NCI-H510A treated with DMSO at 0.1 percent for 48 hours (cell line): ENCODE measurements around the gene MRGPRG.

Source experiments
- DNase-seq: peaks from one replicate; lab custom pipeline; 2025; lab: John Stamatoyannopoulos, UW

The MRGPRG gene

DNA sequence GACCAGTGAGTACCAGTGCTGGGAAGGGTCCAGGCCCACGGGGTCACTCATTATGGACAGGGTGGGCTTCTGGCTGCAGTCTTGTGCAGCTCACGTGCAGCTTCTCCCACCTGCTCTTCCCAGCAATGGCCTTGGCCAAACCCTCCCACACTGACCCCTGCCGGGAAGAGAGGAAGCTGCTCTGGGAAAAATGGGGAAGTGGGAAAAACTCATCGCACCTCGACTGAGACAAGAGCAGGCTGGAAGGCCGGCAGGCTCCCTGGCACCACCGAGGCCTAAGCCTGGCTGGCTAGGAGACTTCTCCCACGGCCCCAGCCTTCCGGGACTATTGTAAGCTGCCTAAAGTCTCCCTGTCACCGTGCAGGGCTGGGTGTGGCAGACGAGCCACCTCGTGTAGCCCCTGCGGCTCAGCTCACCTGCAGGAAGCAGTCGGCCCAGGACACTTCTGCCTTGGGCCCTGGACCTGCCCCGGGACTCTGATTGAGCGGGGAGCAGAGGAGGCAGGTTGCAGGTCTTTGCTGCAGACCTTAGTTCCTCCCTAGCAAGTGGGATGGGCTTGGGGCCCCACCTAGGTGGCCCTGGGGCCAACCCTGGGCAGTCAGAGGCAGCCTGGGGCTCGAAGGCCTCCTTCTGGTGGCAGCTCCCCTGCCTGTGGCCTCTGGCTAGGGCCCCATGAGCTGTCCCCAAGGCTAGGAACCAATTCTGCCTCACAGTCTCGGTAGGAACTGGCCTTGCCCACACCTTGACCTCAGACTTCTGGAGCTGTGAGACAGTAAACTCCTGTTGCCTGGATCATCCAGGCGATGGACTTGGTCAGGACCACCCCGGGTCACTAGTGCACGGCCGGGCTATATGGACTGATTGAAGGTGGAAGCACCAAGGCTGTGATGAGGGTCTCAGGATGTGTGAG, 23.1 kb downstream of the MRGPRG start:
- DNase-seq, result no peak

- no peak for DNase-seq
Observed at GRCh38 chr11:3194016-3194816, 24.4 kb downstream of the MRGPRG start.

- no peak for DNase-seq
Observed at GRCh38 chr11:3193373-3194015, 25.1 kb downstream of the MRGPRG start.

DNA sequence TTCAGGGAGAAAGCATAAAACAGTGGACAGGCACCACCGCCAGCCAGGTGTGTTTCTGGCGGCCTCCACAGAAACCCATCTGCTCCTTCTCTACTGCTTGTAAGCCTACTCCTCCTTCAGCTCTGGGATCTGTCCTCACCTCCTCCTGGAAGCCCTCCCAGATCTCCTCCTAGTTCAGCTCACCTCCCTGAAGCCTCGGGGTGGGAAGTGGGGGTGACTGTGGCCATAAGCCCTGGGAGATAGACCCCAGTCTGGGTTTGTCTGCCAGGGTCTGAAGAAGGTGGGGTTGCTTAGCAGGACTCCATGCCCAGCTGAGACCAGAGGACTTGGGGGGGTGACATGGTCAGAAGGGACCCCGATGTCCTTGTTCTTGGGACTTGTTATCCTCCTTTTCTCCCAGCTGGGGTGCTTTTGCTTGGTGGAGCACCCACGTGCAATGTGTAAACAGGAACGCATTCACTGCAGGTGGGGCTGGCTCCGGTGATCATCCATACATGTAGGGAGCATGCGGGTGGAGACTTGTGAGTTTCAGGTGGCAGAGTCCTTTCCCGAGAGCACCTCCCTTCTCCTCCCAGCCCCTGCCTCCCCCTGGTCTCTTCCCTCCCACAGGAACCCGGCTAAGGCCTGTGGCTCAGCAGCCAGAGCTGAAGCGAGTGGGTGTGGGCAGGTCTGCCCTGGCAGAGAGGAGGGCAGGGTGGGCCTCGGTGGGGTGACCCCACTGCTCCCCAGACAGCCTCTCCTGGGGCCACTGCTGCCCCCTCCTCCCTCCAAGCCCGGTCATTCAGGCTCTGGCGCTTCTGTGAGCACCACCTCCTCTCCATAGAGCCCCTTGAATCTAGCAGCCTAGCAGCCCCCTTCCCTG, 25.9 kb downstream of the MRGPRG start:
- DNase-seq, result no peak

DNA sequence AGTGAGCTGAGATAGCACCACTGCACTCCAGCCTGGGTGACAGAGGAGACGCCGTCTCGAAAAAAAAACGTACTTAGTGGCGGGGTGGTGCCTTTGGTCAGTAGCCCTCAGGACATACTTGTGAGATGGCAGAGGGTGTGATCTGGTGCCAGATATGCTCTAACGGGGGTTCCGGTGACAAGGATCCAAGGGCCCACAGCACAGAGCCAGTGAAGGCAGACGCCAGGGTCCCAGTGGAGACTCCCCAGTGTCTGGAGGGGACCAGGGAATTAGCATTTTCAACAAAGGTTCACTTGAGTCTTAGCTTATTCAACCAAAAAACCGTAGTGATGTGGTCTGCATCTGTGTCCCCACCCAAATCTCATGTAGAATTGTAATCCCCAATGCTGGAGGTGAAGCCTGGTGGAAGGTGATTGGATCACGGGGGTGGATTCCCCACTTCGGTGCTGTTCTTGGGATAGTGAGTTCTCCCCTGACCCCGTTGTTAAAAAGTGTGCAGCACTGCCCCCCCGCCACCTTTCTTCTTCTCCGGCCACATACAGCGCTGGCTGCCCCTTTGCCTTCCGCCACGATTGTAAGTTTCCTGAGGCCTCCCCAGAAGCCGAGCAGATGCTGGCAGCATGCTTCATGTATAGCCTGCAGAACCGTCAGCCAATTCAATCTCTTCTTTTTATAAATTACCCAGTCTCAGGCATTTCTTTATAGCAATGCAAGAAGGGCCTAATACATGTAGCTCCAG, 26.9 kb downstream of the MRGPRG start:
- no peak for DNase-seq

DNA sequence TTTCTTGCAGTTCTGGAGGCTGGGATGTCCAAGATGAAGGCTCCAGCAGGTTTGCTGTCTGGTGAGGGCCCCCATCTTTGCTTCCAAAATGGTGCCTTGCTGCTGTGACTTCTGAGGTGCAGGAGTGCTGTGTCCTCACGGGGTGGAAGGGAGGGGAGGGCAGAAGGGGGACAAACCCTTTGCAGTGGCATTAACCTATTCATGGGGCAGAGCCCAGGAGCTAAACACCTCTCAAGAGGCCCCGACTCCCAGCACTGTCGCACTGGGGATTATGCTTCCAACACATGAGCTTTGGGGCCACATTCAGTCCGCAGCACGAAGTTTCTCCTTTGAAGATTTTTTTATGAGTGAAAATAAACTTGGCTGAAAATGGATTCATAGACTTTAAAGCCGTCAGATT, 28.0 kb downstream of the MRGPRG start:
- no peak for DNase-seq

- DNase-seq, result no peak
Observed at GRCh38 chr11:3189886-3190583, 28.6 kb downstream of the MRGPRG start.

GRCh38 chr11:3189196-3189843, 29.3 kb downstream of the MRGPRG start:
- DNase-seq, result no peak

DNA sequence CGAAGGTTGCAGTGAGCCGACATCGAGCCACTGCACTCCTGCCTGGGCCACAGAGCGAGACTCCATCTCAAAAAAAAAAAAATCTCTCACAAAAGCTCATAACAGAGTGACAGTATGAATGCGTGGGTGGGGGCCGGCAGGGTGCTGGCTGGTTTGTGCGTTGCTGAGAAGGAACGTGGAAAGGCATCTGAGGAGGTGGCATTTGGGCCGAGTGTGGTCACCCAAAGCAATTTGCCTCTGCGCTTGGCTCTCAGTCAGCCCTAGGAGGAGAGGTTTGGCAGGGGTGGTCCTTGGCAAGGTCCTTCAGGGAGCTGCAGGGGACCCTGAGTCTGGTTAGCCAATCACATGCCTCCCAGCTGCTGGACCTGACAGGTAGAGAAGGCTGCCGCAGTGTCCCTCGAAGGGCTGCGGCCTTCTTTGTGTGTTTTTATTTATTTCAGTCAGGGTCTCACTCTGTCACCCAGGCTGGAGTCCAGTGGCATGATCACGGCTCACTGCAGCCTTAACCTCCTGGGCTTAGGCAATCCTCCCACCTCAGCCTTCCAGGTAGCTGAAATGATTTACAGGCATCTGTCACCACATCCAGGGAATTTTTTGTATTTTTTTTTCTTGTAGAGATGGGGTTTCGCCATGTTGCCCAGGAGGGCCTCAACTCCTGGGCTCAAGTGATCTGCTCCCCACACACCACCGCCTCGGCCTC, 30.0 kb downstream of the MRGPRG start:
- no peak for DNase-seq

DNA sequence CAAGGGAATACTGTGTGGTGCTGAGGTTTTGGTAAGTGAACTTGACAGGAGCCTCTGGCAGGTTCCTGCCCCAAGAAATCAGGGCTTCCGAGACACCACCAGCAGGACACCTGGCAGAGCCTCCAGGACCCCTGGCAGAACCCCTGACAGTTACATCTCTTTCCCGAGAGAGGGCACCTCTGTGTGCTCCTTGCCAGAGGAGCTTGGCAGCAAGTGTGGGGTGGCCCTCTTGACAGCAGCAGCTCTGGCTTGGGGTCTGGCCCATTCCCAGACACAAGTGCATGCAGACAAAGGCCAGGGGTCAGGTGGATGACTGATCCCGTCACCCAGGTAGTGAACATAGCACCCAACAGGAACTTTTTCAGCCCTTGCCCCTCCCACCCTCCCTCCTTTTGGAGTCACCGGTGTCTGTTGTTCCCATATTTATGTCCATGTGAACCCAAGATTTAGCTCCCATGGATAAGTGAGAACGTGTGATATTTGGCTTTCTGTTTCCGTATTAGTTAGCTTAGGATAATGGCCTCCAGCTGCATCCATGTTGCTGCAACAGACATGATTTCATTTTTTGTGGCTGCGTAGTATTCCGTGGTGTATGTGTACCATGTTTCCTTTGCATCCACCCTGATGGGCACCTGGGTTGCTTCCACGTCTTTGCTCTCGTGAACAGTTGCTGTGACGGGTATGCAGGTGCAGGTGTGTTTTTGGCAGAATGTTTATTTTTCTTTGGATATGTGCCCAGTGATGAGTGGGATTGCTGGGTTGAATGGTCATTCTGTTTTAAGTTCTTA, 32.3 kb downstream of the MRGPRG start:
- no peak for DNase-seq

DNA sequence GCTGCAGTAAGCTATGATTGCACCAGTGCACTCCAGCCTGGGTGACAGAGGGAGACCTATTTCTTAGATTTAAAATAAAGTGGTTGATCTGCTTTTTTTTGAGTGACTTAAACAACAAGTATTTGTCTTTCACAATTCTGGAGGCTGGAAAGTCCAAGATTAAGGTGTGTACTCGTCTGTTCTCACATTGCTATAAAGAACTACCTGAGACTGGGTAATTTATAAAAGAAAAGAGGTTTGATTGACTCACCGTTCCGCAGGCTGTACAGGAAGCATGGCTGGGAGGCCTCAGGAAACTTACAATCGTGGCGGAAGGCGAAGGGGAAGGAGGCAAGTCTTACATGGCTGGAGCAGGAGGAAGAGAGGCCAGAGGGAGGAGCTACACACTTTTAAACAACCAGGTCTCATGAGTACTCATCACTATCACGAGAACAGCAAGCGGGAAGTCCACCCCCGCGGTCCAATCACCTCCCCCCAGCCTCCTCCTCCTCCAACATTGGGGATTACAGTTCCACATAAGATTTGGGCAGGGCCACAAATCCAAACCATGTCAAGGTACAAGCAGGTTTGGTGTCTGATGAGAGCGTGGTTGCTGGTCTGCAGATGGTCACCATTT, 33.8 kb downstream of the MRGPRG start:
- DNase-seq, result no peak

GRCh38 chr11:3183523-3183922, 35.1 kb downstream of the MRGPRG start:
- DNase-seq, result no peak

GRCh38 chr11:3182462-3182852, 36.2 kb downstream of the MRGPRG start:
- no peak for DNase-seq

GRCh38 chr11:3181725-3182461, 36.7 kb downstream of the MRGPRG start:
- no peak for DNase-seq

DNA sequence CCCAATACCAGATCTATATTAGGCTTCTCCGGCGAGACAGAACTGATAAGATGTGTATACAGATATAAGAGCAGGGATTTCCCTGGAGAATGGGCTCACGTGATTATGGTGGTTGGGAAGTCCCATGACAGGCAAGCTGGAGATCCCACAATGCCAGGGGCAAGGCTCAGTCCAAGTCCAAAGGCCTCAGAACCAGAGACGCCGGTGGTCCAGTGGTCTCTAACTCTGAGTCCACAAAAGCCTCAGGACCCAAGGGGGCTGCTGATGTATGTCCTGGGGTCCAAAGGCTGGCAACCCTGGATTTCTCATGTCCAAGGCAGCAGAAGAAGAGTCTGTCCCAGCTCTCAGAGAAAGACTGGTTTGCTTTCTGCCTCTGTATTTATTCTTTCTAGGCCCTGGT, 37.7 kb downstream of the MRGPRG start:
- no peak for DNase-seq

DNA sequence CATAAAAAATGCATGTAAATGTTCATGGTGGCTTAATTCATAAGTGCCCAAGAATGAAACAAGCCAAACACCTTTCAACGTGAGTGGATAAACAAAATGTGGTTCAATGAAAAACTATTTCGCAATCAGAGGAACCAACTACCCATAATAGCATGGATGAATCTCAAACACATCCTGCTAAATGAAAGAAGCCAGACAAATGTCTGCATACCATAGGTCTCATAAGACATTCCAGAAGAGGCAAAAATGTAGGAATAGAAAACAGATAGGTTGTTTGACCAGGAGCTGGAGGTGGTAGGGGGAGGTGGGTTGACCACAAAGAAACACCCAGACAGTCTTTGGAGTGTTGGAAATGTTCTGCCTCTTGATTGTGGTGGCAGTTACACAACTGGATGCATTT, 40.3 kb downstream of the MRGPRG start:
- no peak for DNase-seq

DNA sequence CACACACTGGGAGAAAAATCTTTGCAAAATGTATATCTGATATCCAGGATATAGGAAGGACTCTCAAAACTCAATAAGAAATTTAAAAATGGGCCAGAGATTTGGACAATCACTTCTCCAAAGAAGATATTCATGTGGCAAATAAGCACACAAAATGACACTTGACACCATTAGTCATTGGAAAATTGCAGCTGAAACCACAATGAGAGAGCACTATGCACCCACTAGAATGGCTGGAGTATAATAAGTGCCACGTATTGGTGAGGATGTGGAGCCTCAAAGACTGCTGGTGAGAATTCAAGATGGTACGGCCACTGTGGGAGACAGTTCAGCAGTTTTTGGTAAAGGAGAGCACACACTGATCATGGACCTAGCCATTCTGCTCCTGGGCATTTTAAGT, 40.7 kb downstream of the MRGPRG start:
- DNase-seq, result no peak
